ENCODE measurements around the gene HECTD4. TPM values are rescaled to one million over a fixed set of nuclear protein-coding genes. Genes with fewer than 3 reads are reported as not detected.
"Not testable (repeated sequence)": the region's sequence is repeated elsewhere in the genome, so short reads cannot be mapped to it uniquely, and the experiment has no call there.

The HECTD4 gene
- polyA plus RNA-seq, 1 donor from 2014 or later, result 15.8 TPM

- Histone ChIP-seq H3K27ac (ENCODE audit: low read length) (no peak overlapping the region), H3K4me3 (ENCODE audit: low read length) (no peak overlapping the region), H4K20me1 (ENCODE audit: insufficient read depth) (no peaks in the 10 kb centered on the region), H2AFZ (ENCODE audit: low read depth, low read length) (no peak overlapping the region), H3K9ac (ENCODE audit: low read length) (no peak overlapping the region), H3K79me2 (replicated peaks; ENCODE audit: insufficient read depth, low read length) (peaks cover 47% of the 10 kb centered on the region), H3K4me2 (ENCODE audit: low read length) (no peak overlapping the region), H3K36me3 (ENCODE audit: insufficient read depth, low read length) (no peaks in the 10 kb centered on the region), H3K27me3 (ENCODE audit: insufficient read depth, low read depth, low read length) (no peaks in the 10 kb centered on the region), H3K9me3 (ENCODE audit: low read length) (no peaks in the 10 kb centered on the region), H3F3A (ENCODE audit: insufficient read depth, low read length, poor library complexity, severe bottlenecking) (no peaks in the 10 kb centered on the region), H3K9me2 (ENCODE audit: insufficient read depth, low read length) (no peaks in the 10 kb centered on the region)
- TF ChIP-seq POLR2AphosphoS5 (IDR thresholded peaks at IDR 0.05) (no peak), CTCF (IDR thresholded peaks at IDR 0.05; ENCODE audit: poor library complexity, severe bottlenecking) (no peak), EP300 (conservative IDR thresholded peaks at IDR 0.05; ENCODE audit: poor library complexity, severe bottlenecking) (no peak), EZH2 (IDR thresholded peaks at IDR 0.05; ENCODE audit: borderline replicate concordance, insufficient read depth, low read length, poor library complexity, severe bottlenecking) (no peak), TAF1 (IDR thresholded peaks at IDR 0.05; ENCODE audit: low read depth) (no peak)
These were observed 31.3 kb downstream of the HECTD4 start for GRCh38 chr12:112350593-112351592.

GRCh38 chr12:112349431-112349830 is 32.8 kb downstream of the HECTD4 start:
- H3K27me3 ChIP-seq (ENCODE audit: insufficient read depth, low read depth, low read length), result no peaks in the 10 kb centered on the region
- no peaks in the 10 kb centered on the region for H3K36me3 ChIP-seq (ENCODE audit: insufficient read depth, low read length)
- no peaks in the 10 kb centered on the region for H3K9me3 ChIP-seq (ENCODE audit: low read length)
- peaks cover 45% of the 10 kb centered on the region for H3K79me2 ChIP-seq (replicated peaks; ENCODE audit: insufficient read depth, low read length)
- H3K4me3 ChIP-seq (ENCODE audit: low read length), result no peak overlapping the region
- no peaks in the 10 kb centered on the region for H4K20me1 ChIP-seq (ENCODE audit: insufficient read depth)
- no peak overlapping the region for H3K27ac ChIP-seq (ENCODE audit: low read length)
- H3F3A ChIP-seq (ENCODE audit: insufficient read depth, low read length, poor library complexity, severe bottlenecking), result no peaks in the 10 kb centered on the region
- no peak overlapping the region for H2AFZ ChIP-seq (ENCODE audit: low read depth, low read length)
- no peaks in the 10 kb centered on the region for H3K9me2 ChIP-seq (ENCODE audit: insufficient read depth, low read length)
- TF ChIP-seq MXI1 (conservative IDR thresholded peaks at IDR 0.05; ENCODE audit: poor library complexity, severe bottlenecking), result no peak
- no peak for TF ChIP-seq EP300 (conservative IDR thresholded peaks at IDR 0.05; ENCODE audit: poor library complexity, severe bottlenecking)
- no peak for TF ChIP-seq RAD21 (conservative IDR thresholded peaks at IDR 0.05)
- TF ChIP-seq REST (IDR thresholded peaks at IDR 0.05; ENCODE audit: borderline replicate concordance), result no peak
- no peak for TF ChIP-seq CTCF (IDR thresholded peaks at IDR 0.05; ENCODE audit: poor library complexity, severe bottlenecking)
- TF ChIP-seq EZH2 (IDR thresholded peaks at IDR 0.05; ENCODE audit: borderline replicate concordance, insufficient read depth, low read length, poor library complexity, severe bottlenecking), result no peak
- TF ChIP-seq POLR2AphosphoS5 (IDR thresholded peaks at IDR 0.05), result no peak
- TF ChIP-seq TAF1 (IDR thresholded peaks at IDR 0.05; ENCODE audit: low read depth), result no peak
- TF ChIP-seq SMC3 (conservative IDR thresholded peaks at IDR 0.05; ENCODE audit: poor library complexity), result no peak
- H3K4me2 ChIP-seq (ENCODE audit: low read length), result no peak overlapping the region
- H3K9ac ChIP-seq (ENCODE audit: low read length), result no peak overlapping the region

GRCh38 chr12:112348926-112349325 is 33.3 kb downstream of the HECTD4 start:
- H3K27ac ChIP-seq (ENCODE audit: low read length); H3K9ac ChIP-seq (ENCODE audit: low read length); H3F3A ChIP-seq (ENCODE audit: insufficient read depth, low read length, poor library complexity, severe bottlenecking); H3K9me3 ChIP-seq (ENCODE audit: low read length); H3K27me3 ChIP-seq (ENCODE audit: insufficient read depth, low read depth, low read length); H3K36me3 ChIP-seq (ENCODE audit: insufficient read depth, low read length); H4K20me1 ChIP-seq (ENCODE audit: insufficient read depth); H3K4me2 ChIP-seq (ENCODE audit: low read length); H2AFZ ChIP-seq (ENCODE audit: low read depth, low read length); H3K4me3 ChIP-seq (ENCODE audit: low read length); H3K9me2 ChIP-seq (ENCODE audit: insufficient read depth, low read length): not testable (repeated sequence)
- H3K79me2 ChIP-seq (replicated peaks; ENCODE audit: insufficient read depth, low read length), result peaks cover 46% of the 10 kb centered on the region

Data from neural cell (in vitro differentiated cells).